Stimulated activated CD4-positive, alpha-beta T cell treated with anti-CD3 and anti-CD28 coated beads, Interleukin-4, amount 100 ng/mL, for 1 hour (primary cell): ENCODE results near the gene MRGPRX2.

Experiments used
- DNase-seq: peaks from one replicate; pipeline ENCODE4 v3.0.0-alpha.2; 2020

The MRGPRX2 gene

DNA sequence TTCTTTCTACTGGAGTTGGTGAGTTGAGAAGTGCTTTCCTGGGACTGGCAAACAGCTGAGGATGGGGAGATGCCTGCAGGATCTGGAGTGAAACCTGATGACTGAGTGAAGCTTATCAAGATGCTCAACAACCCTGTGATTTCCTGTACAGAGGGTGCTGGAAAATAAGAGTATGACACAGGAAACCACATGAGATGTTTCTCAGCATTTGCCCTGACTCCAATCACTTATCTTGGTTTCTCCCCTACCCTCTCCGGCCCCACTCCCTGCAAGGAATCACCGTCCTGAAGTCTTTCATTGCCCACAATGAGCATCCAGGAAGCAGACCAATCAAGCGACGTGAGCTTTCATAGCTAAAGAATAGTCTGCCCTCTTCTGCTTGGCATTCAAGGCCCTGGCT, at the start of gene MRGPRX2:
Gene MRGPRX2 (minus strand): TSS at position 89 of the 400 bp plus-strand sequence. CDS start 4,315 bp downstream, outside the sequence.
- no peak for DNase-seq

DNA sequence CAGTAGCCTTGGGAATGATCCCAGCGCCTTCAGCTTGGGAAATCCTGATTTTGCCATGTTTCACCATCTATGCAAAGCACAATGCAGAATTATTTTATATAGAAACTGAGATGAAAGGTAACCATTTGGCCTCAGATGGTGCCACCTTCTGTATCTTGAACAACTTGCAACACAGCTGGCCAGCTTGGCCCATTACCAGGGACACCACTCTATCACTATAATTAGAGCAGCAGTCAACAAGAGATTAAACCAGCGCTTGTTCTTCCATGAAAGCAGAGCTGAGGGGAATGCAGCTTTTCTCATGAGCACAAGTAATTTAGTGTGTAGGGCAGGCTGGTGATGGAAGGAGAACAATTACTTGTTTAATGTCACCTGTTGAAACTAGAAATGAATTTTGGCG, 49.8 kb upstream of the MRGPRX2 start:
- DNase-seq = no peak

DNA sequence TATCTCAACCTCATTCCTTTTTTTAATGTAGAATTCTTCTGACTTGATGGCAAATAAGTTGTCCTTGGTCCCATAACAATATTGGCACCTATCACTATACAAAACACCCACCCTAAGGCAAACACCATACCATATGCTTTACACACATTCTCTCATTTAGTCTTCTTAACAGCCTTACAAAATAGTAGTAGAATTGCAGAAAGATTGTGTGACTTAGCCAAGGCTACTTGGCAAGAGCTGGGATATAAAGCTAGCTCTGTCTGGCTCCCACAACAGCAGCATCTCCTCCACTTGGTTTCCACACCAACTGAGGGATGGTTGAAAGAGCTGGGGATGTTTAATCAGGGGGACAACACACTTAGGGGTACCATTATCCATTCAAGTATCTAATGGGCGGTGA, 46.6 kb upstream of the MRGPRX2 start:
- DNase-seq = no peak

DNA sequence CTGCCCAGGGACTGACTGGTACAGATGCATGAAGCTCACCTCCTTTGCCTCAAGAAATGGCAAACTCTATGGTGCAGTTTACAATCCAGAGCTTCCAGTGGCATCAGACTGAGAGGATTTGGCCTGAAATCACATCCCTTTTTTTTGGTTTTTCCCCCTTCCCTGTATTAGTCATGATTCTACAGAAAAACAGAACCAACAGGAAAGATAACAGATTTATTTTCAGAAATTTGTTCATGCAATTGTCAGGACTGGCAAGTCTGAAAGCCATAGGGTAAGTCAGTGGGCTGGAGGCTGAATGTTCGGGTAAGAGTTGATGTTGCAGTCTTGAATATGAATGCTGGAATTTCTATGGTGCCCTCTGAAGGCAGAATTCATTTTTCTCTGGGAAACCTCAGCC, 44.5 kb upstream of the MRGPRX2 start:
- DNase-seq = no peak

DNA sequence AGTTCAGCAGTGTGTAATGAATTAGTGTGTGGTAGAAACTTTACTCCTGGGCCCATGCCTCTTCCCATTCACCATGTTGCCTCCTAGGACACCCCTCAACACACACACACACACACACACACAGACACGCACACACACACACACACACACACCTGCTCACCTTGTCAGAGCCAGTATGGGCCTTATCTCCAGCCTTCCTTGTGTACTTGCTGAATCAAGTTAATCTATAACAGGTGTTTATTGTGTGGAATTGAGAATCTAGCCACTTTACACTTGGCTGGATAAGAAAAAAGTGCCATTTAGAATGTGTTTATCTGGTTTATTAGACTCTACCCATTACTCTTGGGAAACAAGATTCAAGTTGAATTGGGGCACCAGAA, 42.0 kb upstream of the MRGPRX2 start:
- DNase-seq = no peak

DNA sequence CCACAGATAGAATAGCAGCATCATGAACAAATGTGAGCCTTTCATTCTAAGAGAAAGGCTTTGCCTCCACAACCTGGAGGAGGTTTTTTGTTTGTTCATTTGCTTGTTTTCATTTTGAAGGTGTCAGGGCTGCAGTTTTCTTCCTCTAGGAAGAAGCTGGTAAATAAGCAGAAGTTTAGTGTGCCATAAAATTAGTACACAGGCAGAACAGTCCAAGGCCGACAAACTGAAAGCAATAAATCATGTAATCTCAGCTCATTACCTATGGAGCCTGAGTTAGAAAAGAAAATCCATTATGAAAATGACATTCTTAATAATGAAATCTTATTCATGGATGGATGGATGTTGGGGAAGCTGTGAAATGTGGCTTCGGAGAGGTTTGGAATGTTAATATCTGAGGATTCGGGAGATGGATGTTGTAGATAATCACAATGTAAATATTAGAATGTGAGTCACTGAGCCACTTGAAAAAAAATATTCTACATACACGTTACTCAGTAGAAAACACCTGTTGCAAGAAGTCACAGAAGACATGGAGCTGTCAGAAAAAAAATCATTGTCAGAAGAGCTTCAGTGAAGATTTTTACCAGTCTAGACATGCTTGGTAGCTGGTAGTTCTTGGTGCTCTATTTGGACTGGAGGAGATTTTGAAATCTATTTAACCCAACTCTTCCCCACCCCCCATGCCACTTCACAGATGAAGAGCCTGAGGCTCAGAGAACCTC, 41.4 kb upstream of the MRGPRX2 start:
- DNase-seq = no peak

DNA sequence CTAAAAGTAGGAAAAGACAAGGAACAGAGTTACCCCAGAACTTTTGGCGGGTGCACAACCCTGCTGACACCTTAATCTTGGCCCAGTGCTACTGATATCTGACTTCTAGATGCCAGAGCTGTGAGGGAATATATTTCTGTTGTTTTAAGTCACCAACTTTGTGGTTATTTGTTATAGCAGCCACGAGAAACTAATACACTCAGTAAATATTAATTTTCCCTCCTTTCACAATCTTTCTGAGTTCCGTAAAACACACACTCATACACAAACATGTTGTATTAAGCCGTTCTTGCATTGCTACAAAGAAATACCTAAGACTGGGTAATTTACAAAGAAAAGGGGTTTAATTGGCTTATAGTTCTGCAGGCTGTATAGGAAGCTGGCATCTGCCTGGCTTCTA, 40.4 kb upstream of the MRGPRX2 start:
- no peak for DNase-seq

DNA sequence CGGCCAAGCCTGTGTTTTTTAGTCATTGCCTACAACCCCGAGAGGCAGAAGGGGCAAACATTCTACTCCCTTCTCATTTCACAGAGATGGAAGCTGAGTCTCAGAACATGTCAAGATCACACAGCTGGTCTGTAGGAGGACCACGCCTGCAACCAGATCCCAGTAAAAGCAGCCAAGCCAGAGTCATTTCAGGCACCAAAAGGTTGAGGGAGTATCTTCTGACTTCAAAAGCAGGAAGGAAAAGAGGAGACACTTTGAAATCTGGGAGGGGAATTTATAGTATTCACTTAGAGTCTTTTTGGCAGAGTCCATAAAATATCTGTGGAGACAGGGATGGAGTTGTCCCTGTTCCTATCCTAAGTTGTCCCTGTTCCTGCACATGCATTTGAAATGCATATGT, 38.6 kb upstream of the MRGPRX2 start:
- no peak for DNase-seq

DNA sequence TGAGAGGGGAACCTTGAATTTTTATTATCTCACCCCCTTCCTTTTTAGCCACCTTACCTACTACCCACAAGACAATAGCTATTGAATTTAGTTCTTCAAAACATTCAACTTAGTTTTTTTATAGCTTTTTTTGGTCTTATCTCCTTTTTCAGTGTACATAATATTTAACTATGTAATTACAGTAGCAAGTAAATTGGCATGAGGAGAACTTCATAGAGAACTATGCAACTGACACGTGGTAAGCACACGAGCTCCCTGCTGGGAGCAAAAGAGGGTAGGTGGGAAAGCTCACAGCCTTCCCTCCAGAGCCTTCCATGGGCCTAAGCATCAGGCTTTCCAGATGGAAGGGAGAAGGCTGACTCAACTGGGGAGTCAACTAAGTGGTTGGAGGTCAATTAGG, 34.3 kb upstream of the MRGPRX2 start:
- DNase-seq = no peak

DNA sequence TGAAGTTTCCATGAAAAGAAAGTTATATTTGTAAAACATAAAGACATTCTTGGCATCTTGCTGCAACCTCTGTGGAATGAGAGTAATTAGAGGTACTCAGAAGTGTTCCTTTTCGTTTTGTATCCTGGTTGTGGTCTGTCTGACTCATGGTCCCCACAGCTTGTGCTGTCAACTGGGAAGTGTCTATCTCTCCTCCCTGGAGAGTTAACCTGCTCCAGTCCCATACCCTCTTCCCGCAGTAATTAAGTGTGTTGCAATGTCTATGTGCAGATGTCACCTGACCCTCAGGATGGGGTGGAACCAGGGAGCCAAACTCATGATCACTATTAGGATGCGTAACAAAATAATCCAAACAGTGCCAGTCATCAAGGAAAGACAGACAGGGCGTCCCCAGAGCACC, 33.5 kb upstream of the MRGPRX2 start:
- no peak for DNase-seq

DNA sequence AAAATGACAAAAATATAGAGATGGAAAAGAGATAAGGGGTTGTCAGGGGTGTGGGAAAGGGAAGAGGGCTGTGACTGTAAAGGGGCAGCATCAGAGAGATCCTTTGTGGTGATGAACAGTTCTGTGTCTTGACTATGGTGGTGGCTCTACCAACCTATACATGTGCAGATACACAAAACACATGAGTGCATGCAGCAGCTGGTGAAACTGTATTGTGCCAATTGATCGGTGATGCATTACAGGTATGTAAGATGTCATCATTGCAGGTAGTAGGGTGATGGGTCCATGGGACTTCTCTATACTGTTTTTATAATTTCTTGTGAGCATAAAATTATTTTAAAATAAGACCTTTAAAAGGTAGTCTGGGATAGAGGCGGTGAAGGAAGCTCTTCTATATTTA, 32.3 kb upstream of the MRGPRX2 start:
- DNase-seq = no peak

DNA sequence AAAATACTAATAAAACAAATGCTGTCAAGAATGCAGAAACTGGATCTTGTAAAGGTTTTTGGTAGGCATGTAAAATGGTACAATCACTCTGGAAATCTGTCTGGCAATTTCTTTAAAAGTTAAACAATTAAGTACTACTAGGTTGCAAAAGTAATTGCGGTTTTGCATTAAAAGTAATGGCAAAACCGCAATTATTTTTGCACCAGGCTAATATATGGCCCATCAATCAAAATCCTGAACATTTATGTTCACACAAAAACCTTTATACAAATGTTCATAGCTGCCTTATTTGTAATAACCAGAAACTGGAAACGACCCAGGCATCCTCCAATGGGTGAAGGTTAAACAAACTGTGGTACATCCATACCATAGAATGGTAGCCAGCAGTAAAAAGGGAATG, 31.8 kb upstream of the MRGPRX2 start:
- no peak for DNase-seq

DNA sequence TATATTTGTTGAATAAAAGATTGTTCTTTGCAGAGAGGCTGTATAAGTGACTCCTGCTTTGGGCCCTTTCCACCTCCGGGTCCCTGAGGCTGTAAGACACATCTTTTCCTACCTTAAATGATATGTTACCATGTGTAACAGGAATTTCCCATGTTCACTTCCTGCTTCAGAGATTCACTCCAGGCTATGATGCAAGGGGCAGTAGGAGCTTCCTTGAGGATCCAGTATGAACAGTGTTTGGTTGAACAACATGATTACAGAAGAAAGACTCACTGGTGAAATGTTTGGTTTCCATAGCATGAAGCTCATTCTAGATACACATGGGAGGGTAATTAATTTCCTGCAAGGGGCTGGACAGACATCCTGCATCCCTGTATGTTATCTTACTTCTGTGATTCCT, 30.8 kb upstream of the MRGPRX2 start:
- DNase-seq = no peak

DNA sequence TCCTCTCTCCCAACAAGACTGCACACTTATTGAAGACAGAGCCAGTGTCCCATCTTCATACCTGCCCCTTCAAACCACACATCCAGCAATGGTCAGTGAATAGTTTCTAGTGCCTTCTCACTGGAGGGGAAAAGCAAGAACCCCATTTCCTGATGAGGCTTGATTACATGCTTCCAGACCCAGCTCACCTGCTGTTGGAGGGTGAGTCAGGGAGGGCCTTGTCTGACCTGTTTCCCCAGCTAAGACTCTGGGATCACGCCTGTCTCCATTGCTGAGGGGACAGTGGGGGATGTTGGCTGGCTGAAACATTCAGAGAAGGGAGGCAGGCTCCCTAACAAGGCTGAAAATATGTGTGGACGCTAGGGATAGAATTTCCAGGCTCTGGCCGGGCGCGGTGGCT, 28.9 kb upstream of the MRGPRX2 start:
- no peak for DNase-seq

DNA sequence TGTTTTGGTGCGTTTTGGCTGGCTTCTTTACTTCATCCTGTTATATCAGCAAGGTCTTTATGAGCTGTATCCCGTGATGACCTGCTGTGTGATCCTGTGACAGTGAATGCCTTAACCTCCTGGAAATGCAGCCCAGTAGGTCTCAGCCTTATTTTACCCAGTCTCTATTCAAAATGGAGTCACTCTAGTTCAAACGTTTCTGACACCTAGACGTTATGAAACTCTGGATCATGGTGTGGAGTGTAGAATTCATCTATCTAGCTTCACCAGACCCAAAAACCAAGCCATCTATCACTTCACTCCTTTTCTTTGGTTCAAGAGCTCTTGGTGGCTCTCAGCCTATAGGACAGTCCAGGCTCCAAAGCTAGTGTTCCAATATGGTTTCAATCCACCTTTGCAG, 28.3 kb upstream of the MRGPRX2 start:
- no peak for DNase-seq

DNA sequence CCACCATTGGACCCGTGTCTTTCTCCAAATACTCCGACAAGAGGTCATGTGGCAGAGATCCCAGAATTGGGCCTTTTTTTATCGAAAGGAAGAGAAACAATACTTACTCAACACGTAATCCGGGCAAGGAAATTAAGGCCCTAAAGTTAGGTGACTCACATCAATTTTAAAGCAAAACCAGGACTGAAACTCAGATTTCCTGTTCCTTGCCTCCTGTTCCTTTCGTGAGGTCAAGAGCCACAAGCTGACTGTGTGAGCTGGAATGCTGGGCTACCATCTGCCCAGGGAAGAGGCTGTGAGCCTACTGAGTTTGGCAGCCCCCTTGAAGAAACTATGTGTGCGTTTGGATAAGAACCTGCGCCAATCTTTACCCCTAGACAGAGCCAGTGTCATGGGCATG, 27.1 kb upstream of the MRGPRX2 start:
- no peak for DNase-seq

DNA sequence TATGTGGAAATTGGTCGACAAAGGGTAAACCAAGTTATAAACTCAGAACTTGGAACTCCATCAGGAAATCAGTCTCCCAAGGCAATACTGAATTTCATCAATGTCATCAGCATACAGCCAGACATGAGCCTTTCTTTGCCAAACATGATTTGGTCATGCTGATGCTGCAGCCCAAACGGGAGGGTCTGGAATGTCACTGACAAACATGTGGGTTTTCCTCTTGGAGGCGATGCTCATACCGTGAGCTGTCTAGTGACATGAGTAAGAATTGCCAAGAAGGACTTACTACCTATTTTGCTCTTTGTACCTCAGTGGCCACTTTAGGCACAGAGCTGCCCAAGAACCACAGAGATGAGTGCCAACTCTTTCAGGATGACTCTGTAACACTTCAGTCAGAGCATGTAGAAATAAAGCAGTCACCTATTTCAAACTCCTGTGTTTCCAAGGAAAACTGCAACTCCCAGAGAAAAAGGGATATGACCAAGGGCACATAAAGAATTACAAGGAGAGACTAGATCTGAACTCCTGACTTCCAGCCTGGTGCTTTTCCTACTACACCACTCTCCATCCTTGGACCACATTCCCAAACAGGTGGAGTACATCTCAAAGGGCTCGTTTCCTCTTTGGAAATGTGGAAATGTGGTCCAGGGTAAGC, 24.3 kb upstream of the MRGPRX2 start:
- no peak for DNase-seq

DNA sequence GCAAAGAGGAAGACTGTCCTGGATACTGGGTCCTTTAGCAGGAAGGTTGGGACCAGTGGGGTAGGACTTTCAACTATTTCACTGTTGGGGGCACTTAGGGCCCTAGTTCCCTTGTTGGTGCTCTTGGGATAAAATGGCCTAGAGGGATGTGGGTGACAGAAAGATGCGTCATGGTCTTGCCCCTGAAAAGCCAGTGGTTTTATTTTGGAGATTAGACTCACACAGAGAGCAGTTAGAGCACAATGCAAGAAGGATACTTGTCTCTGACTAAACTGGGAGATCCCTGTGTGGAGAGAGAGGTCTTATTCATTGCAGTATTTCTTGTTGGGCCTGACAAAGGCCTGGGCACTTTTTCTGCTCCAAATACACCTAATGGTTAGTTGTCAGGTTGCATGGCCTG, 22.6 kb upstream of the MRGPRX2 start:
- DNase-seq = no peak

DNA sequence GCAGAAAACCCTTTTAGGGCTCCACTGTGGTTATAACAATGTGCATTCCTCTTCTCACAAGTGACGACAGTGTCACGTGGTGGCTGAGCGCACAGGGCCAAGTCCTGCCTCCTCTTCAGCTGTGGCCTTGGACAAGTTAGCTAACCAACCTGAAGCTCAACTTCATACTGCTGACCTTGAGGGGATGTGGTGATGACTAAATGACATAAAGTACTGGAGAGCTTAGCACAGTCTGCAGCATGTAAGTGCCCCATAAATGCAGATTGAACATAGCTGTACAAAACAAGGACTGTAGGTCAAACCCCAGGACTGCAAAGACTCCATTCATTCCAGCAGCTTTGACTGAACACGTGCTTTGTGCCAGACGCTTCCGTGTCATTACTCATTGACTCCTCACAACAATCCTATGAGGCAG, 20.1 kb upstream of the MRGPRX2 start:
- no peak for DNase-seq

DNA sequence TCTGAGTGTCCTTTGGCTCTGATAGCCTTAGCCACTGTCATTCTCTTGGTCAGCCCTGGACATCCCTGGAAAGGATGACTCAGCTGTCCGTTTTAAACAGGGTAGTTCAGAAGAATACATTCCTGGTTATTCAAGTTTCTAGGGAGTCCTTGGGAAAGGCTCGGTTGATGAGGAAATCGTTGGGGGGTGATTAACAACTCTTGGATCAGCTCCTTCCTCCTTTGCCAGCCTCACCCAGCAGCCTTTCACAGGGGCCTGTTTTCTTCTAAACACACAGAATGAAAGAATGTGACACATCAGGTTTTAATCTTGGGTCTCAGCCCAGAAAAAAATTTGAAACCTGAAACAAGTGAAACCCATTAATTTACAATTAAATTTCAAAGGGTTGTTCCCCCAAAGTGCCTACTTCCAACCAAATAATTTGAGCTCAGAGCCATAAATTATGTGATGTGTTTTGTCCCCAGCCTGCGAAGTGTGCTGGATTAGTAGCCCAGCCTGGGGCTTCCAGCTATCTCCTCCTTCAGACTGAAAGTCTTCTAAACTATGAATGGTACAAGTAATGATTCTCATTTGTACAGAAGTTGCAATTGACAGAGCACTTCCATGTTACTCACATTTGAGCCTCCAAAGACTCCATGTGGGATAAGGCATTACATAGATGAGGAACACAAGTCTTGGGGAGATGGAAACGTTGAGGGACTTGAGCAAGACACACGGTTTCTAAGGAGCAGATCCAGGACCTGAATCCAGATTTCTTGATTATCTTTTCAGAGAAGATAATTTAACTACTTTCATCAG, 19.3 kb upstream of the MRGPRX2 start:
- no peak for DNase-seq

DNA sequence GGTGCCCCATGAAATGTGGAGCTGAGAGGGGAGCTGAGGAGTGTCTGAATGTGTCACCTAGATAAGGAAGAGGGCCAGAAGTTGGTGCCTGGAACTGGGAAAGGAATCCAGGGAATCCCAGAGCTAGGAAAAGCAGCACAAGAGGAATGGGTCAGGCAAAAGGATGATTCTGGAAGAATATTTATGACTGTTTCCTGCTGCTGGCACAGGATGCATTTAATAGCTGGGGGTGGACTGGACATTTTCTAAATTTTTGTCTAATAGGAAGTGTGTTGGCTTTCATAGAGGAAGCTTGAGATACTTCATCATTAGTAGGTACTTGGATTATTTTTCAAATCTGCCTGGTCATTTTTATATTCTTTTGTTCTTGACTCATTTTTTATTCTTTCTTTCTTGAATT, 17.4 kb upstream of the MRGPRX2 start:
- no peak for DNase-seq

DNA sequence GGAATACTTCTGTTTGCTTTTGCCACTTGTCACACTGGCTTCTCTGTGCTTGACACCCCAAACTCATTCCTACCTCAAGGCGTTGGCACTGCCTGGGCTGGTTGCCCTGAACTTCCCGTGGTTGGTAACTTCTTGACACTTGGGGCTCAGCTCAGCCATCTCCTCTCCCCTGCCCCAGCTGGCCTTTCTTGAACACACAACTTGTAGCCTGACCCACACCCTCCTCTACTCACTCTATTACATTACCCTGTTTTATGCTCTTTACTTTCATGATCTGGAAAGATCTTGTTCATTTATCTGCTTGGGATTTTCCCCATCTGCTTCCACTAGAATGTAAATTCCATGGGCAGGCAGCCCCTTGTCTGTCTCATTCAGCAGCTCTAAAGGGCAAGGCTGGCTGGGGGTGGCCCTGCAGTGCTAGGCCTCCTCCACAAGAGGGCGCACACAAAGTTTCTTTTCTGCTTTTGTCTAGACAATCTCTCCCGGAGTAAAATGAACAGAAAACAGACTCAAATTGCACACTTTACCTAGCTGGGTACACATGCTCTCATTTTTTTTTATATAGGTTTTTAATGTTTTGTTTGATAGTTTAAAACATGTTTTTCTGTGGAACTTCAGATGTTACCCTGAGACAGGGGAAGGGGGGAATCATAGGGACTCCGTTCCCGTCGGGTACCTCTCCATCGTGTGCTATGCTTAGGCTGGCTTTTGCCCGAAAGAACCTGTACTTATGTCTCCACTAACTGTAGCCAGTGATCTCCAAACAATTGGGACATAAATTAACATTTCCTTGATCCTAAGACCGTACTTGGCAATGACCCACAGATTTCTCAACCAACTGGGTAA, 16.4 kb upstream of the MRGPRX2 start:
- peak; percentile 56 for DNase-seq

DNA sequence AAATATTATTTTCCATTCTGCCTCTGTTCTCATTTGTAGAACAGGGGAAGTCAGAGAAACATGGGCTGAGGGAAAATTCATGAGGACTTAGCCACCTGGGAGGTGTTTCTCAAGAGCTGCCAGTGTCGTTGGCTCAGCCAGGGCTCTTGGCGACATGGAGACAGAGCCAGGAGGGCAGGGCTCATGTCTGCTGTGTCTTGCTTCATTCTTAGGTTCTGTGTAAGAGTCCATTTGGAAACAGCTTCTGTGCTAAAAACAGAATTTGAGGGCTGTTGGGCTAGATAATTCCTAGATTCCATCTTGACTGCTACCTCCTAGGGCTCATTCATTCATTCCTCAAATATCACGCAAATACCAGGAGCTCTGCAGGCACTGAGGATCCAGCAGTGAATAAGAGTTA, 15.1 kb upstream of the MRGPRX2 start:
- DNase-seq = no peak
